SK-N-SH treated with all-trans-retinoic acid at 6 μM for 48 hours (cell line): Measurements from ENCODE around the gene ROCK2.

ENCODE experiments used
- ATAC-seq: fragments of 200-7000 bp; cut with Tn5 transposase; 3 replicates; pipeline ENCODE4 v1.9.1; 2020; ENCODE audit warnings: mild to moderate bottlenecking, moderate library complexity
- ARNTL ChIP-seq: fragments of 450-650 bp; formaldehyde crosslinking; IDR thresholded peaks from 2 replicates; pipeline ENCODE4 v1.5.0; 2020; ENCODE audit warnings: low read depth, mild to moderate bottlenecking, moderate library complexity, borderline replicate concordance
- BACH2 ChIP-seq: fragments of 250-450 bp; sonication (Bioruptor Pico); IDR thresholded peaks from 2 replicates; pipeline ENCODE4 v1.9.0; 2021; ENCODE audit warnings: mild to moderate bottlenecking, borderline replicate concordance
- CSDC2 ChIP-seq: fragments of 250-450 bp; sonication (Bioruptor Pico); IDR thresholded peaks from 2 replicates; pipeline ENCODE4 v1.5.0; 2020; ENCODE audit warnings: mild to moderate bottlenecking, moderate library complexity
- ESRRG ChIP-seq: fragments of 250-450 bp; sonication (Bioruptor Pico); IDR thresholded peaks from 2 replicates; pipeline ENCODE4 v1.6.1; 2021; ENCODE audit warnings: mild to moderate bottlenecking
- GLIS3 ChIP-seq: fragments of 250-450 bp; sonication (Bioruptor Pico); IDR thresholded peaks from 2 replicates; pipeline ENCODE4 v1.5.0; 2020; ENCODE audit warnings: mild to moderate bottlenecking, moderate library complexity
- ISL1 ChIP-seq: fragments of 250-450 bp; sonication (Bioruptor Pico); IDR thresholded peaks from 2 replicates; pipeline ENCODE4 v2.1.2; 2022; ENCODE audit warnings: mild to moderate bottlenecking, moderate library complexity
- OSR1 ChIP-seq: fragments of 250-450 bp; sonication (Bioruptor Pico); IDR thresholded peaks from 2 replicates; pipeline ENCODE4 v1.8.0; 2022; ENCODE audit warnings: moderate library complexity, mild to moderate bottlenecking, inconsistent platforms
- PPARA ChIP-seq: fragments of 250-450 bp; sonication (Bioruptor Pico); IDR thresholded peaks from 2 replicates; pipeline ENCODE4 v1.5.0; 2020; ENCODE audit warnings: mild to moderate bottlenecking, borderline replicate concordance
- RARB ChIP-seq: fragments of 250-450 bp; sonication (Bioruptor Pico); IDR thresholded peaks from 2 replicates; pipeline ENCODE4 v1.8.0; 2021; ENCODE audit warnings: mild to moderate bottlenecking, moderate library complexity
- SNAI2 ChIP-seq: fragments of 250-450 bp; sonication (Bioruptor Pico); IDR thresholded peaks from 2 replicates; pipeline ENCODE4 v1.5.0; 2020; ENCODE audit warnings: mild to moderate bottlenecking, moderate library complexity
- TCF4 ChIP-seq: fragments of 250-450 bp; sonication (Bioruptor Pico); IDR thresholded peaks from 2 replicates; pipeline ENCODE4 v1.8.0; 2021; ENCODE audit warnings: mild to moderate bottlenecking, moderate library complexity, borderline replicate concordance
- TOX ChIP-seq: fragments of 250-450 bp; sonication (Bioruptor Pico); IDR thresholded peaks from 2 replicates; pipeline ENCODE4 v1.8.0; 2021; ENCODE audit warnings: mild to moderate bottlenecking, moderate library complexity, borderline replicate concordance
- ZC3H10 ChIP-seq: fragments of 250-450 bp; sonication (Bioruptor Pico); IDR thresholded peaks from 2 replicates; pipeline ENCODE4 v1.5.1; 2021; ENCODE audit warnings: mild to moderate bottlenecking, moderate library complexity
- ZFP3 ChIP-seq: fragments of 250-450 bp; sonication (Bioruptor Pico); IDR thresholded peaks from 2 replicates; pipeline ENCODE4 v1.5.0; 2020; ENCODE audit warnings: mild to moderate bottlenecking, moderate library complexity
- ZFP30 ChIP-seq: fragments of 450-650 bp; formaldehyde crosslinking; IDR thresholded peaks from 2 replicates; pipeline ENCODE4 v1.5.0; 2022; ENCODE audit warnings: mild to moderate bottlenecking, moderate library complexity
- ZNF565 ChIP-seq: fragments of 450-650 bp; formaldehyde crosslinking; conservative IDR thresholded peaks from 2 replicates; pipeline ENCODE4 v1.5.0; 2020; ENCODE audit warnings: low read depth, mild to moderate bottlenecking, moderate library complexity
- ZNF70 ChIP-seq: fragments of 450-650 bp; formaldehyde crosslinking; IDR thresholded peaks from 2 replicates; pipeline ENCODE4 v1.5.0; 2020; ENCODE audit warnings: mild to moderate bottlenecking, moderate library complexity
- ZNF8 ChIP-seq: fragments of 450-650 bp; formaldehyde crosslinking; IDR thresholded peaks from 2 replicates; pipeline ENCODE4 v1.5.0; 2020; ENCODE audit warnings: mild to moderate bottlenecking, moderate library complexity
- TF ChIP-seq, protein P1 (sequence below): fragments of 250-450 bp; sonication (Bioruptor Pico); IDR thresholded peaks from 2 replicates; pipeline ENCODE4 v1.5.1; 2020; ENCODE audit warnings: low read depth, mild to moderate bottlenecking, moderate library complexity
- TF ChIP-seq, protein P2 (sequence below): fragments of 250-450 bp; sonication (Bioruptor Pico); IDR thresholded peaks from 2 replicates; pipeline ENCODE4 v1.5.1; 2021; ENCODE audit warnings: mild to moderate bottlenecking, moderate library complexity
- TF ChIP-seq, protein P3 (sequence below): fragments of 250-450 bp; sonication (Bioruptor Pico); IDR thresholded peaks from 2 replicates; pipeline ENCODE4 v1.5.0; 2020; ENCODE audit warnings: mild to moderate bottlenecking, moderate library complexity
- TF ChIP-seq, protein P4 (sequence below): fragments of 250-450 bp; sonication (Bioruptor Pico); IDR thresholded peaks from 2 replicates; pipeline ENCODE4 v1.8.0; 2021; ENCODE audit warnings: low read depth, mild to moderate bottlenecking, moderate library complexity, borderline replicate concordance
- TF ChIP-seq, protein P5 (sequence below): fragments of 250-450 bp; sonication (Bioruptor Pico); IDR thresholded peaks from 2 replicates; pipeline ENCODE4 v1.8.0; 2020; ENCODE audit warnings: mild to moderate bottlenecking, moderate library complexity, borderline replicate concordance

ROCK2 gene

DNA sequence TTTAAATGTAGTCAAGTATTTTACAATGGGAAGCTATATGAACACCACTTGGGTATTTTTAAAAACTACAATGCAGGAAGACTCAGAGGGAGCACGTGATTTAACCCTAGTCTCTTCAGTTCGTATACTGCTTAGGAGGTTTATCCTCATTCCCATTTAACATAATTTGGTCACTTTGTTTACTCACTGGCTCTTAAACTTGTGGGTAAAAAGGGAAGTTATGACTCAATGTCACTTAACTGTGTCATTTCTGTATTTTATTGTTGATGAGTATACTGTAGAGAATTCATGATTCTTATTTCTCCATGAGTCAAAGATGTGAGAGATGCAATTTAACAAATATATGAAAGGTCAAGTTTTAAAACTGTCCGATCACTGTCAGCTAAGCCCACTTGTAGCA is 141.0 kb downstream of the ROCK2 start:
- peak; percentile 84 for ATAC-seq

DNA sequence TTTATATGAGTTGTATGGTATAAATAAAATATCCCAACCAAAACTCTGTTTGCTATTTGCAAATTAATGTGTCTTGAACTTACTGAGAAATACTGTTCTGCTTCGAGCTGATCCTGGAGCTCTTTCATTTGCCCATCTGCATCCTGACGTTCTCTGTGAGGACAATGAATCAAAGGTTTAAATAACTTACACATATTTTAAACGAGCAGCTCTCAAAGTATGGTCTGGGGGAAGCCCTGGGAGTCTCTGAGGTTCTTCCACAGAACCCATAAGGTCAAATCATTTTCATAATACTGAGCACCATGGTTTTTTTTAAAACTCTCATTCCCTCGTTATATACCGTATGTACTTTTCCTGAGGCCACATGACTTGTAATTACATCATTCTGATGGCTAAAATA is 142.5 kb downstream of the ROCK2 start:
- TF ChIP-seq CSDC2 (CRISPR knock-in tag): no peak
- no peak for TF ChIP-seq GLIS3 (CRISPR knock-in tag)
- TF ChIP-seq ZNF8 (CRISPR knock-in tag): no peak
- TF ChIP-seq ZFP3 (CRISPR knock-in tag): no peak
- TF ChIP-seq ARNTL (CRISPR knock-in tag): no peak
- TF ChIP-seq, protein P1, sequence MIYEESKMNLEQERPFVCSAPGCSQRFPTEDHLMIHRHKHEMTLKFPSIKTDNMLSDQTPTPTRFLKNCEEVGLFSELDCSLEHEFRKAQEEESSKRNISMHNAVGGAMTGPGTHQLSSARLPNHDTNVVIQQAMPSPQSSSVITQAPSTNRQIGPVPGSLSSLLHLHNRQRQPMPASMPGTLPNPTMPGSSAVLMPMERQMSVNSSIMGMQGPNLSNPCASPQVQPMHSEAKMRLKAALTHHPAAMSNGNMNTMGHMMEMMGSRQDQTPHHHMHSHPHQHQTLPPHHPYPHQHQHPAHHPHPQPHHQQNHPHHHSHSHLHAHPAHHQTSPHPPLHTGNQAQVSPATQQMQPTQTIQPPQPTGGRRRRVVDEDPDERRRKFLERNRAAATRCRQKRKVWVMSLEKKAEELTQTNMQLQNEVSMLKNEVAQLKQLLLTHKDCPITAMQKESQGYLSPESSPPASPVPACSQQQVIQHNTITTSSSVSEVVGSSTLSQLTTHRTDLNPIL (CRISPR knock-in tag): no peak
- TF ChIP-seq, protein P2, sequence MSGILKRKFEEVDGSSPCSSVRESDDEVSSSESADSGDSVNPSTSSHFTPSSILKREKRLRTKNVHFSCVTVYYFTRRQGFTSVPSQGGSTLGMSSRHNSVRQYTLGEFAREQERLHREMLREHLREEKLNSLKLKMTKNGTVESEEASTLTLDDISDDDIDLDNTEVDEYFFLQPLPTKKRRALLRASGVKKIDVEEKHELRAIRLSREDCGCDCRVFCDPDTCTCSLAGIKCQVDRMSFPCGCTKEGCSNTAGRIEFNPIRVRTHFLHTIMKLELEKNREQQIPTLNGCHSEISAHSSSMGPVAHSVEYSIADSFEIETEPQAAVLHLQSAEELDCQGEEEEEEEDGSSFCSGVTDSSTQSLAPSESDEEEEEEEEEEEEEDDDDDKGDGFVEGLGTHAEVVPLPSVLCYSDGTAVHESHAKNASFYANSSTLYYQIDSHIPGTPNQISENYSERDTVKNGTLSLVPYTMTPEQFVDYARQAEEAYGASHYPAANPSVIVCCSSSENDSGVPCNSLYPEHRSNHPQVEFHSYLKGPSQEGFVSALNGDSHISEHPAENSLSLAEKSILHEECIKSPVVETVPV: no peak
- no peak for TF ChIP-seq ESRRG (CRISPR knock-in tag)
- TF ChIP-seq PPARA (CRISPR knock-in tag): no peak
- no peak for TF ChIP-seq OSR1 (CRISPR knock-in tag)
- TF ChIP-seq ZNF70: no peak
- TF ChIP-seq TCF4 (CRISPR knock-in tag): no peak
- TF ChIP-seq ISL1 (CRISPR knock-in tag): no peak
- no peak for ATAC-seq

More for the DNA sequence above, 141.0 kb downstream of the ROCK2 start:
- TF ChIP-seq ZFP3 (CRISPR knock-in tag) (no peak), ISL1 (CRISPR knock-in tag) (peak; percentile 78)

DNA sequence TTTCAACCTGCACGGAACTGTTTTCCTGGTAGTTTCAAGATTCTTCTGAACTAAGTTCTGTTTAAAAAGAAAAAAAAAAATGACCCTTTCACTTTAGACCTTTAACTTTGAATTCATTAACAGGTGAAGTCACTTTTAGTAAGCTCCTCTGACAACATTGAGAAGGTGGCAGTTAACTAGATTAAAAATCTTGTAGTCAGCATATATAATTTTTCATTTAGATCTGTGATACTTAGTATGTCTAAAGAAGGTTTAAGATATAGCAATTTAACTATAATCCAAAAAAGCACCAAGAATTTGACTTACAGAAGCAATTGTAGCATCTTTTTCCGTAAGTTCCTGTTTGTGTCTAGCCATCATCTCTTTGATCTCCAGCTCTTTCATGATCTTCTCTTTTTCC is 143.8 kb downstream of the ROCK2 start:
- TF ChIP-seq CSDC2 (CRISPR knock-in tag) (no peak), GLIS3 (CRISPR knock-in tag) (no peak), ESRRG (CRISPR knock-in tag) (no peak), ZFP30 (CRISPR knock-in tag) (no peak), BACH2 (CRISPR knock-in tag) (no peak), RARB (CRISPR knock-in tag) (no peak), ARNTL (CRISPR knock-in tag) (no peak), ZNF565 (CRISPR knock-in tag) (no peak), PPARA (CRISPR knock-in tag) (no peak), ISL1 (CRISPR knock-in tag) (no peak), OSR1 (CRISPR knock-in tag) (no peak), TCF4 (CRISPR knock-in tag) (no peak)
- TF ChIP-seq, protein P2: no peak
- ATAC-seq: no peak

DNA sequence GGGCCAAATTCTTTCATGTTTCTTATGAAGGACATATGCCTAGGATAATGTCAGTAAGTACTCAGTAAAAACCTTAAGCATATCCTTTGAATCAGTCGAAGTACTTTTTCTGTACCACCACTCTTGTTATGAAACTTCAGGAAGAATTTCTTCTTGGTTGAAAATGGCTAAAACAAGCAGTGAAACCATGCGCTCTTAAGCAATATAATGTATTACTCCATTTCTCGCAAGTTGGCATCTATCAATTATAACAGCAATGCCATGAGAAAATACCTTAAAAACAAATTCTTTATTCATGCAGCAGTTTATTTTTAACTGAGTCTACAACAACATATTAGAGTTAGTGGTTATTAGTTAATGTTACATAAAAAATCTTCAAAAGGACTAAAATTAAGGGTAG is 148.2 kb downstream of the ROCK2 start:
- TF ChIP-seq, protein P1 (CRISPR knock-in tag): no peak
- TF ChIP-seq TOX (CRISPR knock-in tag) (no peak), ZC3H10 (CRISPR knock-in tag) (no peak), SNAI2 (CRISPR knock-in tag) (no peak), OSR1 (CRISPR knock-in tag) (no peak), ARNTL (CRISPR knock-in tag) (no peak), ZNF8 (CRISPR knock-in tag) (no peak), TCF4 (CRISPR knock-in tag) (no peak), ZFP3 (CRISPR knock-in tag) (no peak), ZNF565 (CRISPR knock-in tag) (no peak), BACH2 (CRISPR knock-in tag) (no peak), CSDC2 (CRISPR knock-in tag) (no peak)
- TF ChIP-seq, protein P3, sequence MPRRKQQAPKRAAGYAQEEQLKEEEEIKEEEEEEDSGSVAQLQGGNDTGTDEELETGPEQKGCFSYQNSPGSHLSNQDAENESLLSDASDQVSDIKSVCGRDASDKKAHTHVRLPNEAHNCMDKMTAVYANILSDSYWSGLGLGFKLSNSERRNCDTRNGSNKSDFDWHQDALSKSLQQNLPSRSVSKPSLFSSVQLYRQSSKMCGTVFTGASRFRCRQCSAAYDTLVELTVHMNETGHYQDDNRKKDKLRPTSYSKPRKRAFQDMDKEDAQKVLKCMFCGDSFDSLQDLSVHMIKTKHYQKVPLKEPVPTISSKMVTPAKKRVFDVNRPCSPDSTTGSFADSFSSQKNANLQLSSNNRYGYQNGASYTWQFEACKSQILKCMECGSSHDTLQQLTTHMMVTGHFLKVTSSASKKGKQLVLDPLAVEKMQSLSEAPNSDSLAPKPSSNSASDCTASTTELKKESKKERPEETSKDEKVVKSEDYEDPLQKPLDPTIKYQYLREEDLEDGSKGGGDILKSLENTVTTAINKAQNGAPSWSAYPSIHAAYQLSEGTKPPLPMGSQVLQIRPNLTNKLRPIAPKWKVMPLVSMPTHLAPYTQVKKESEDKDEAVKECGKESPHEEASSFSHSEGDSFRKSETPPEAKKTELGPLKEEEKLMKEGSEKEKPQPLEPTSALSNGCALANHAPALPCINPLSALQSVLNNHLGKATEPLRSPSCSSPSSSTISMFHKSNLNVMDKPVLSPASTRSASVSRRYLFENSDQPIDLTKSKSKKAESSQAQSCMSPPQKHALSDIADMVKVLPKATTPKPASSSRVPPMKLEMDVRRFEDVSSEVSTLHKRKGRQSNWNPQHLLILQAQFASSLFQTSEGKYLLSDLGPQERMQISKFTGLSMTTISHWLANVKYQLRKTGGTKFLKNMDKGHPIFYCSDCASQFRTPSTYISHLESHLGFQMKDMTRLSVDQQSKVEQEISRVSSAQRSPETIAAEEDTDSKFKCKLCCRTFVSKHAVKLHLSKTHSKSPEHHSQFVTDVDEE: no peak
- TF ChIP-seq, protein P4, sequence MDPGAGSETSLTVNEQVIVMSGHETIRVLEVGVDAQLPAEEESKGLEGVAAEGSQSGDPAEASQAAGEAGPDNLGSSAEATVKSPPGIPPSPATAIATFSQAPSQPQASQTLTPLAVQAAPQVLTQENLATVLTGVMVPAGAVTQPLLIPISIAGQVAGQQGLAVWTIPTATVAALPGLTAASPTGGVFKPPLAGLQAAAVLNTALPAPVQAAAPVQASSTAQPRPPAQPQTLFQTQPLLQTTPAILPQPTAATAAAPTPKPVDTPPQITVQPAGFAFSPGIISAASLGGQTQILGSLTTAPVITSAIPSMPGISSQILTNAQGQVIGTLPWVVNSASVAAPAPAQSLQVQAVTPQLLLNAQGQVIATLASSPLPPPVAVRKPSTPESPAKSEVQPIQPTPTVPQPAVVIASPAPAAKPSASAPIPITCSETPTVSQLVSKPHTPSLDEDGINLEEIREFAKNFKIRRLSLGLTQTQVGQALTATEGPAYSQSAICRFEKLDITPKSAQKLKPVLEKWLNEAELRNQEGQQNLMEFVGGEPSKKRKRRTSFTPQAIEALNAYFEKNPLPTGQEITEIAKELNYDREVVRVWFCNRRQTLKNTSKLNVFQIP: no peak
- TF ChIP-seq, protein P5, sequence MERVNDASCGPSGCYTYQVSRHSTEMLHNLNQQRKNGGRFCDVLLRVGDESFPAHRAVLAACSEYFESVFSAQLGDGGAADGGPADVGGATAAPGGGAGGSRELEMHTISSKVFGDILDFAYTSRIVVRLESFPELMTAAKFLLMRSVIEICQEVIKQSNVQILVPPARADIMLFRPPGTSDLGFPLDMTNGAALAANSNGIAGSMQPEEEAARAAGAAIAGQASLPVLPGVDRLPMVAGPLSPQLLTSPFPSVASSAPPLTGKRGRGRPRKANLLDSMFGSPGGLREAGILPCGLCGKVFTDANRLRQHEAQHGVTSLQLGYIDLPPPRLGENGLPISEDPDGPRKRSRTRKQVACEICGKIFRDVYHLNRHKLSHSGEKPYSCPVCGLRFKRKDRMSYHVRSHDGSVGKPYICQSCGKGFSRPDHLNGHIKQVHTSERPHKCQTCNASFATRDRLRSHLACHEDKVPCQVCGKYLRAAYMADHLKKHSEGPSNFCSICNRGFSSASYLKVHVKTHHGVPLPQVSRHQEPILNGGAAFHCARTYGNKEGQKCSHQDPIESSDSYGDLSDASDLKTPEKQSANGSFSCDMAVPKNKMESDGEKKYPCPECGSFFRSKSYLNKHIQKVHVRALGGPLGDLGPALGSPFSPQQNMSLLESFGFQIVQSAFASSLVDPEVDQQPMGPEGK (CRISPR knock-in tag): no peak
- no peak for ATAC-seq
